Ishikawa (cell line): ENCODE measurements around the gene UGT1A8.

Experiments used
- CEBPB ChIP-seq: IDR thresholded peaks from 2 replicates; pipeline ENCODE4 v1.6.1; 2012
- CREB1 ChIP-seq: IDR thresholded peaks from 2 replicates; pipeline ENCODE4 v1.6.1; 2012; ENCODE audit warnings: low read depth
- EGR1 ChIP-seq: IDR thresholded peaks from 2 replicates; pipeline ENCODE4 v1.6.1; 2012
- EP300 ChIP-seq: IDR thresholded peaks from 2 replicates; pipeline ENCODE4 v1.6.1; 2012; ENCODE audit warnings: borderline replicate concordance
- FOXM1 ChIP-seq: IDR thresholded peaks from 2 replicates; pipeline ENCODE4 v1.6.1; 2012; ENCODE audit warnings: low read depth, borderline replicate concordance
- NFIC ChIP-seq: IDR thresholded peaks from 2 replicates; pipeline ENCODE4 v1.6.1; 2012
- RAD21 ChIP-seq: IDR thresholded peaks from 2 replicates; pipeline ENCODE4 v1.6.1; 2012; ENCODE audit warnings: low read depth
- REST ChIP-seq: IDR thresholded peaks from 2 replicates; pipeline ENCODE4 v1.6.1; 2012; ENCODE audit warnings: low read depth, mild to moderate bottlenecking
- TAF1 ChIP-seq: IDR thresholded peaks from 2 replicates; pipeline ENCODE4 v1.6.1; 2012; ENCODE audit warnings: low read depth, mild to moderate bottlenecking
- TCF12 ChIP-seq: IDR thresholded peaks from 2 replicates; pipeline ENCODE4 v1.6.1; 2012; ENCODE audit warnings: low read depth
- TEAD4 ChIP-seq: IDR thresholded peaks from 2 replicates; pipeline ENCODE4 v1.6.1; 2012
- USF1 ChIP-seq: IDR thresholded peaks from 2 replicates; pipeline ENCODE4 v1.6.1; 2012
- YY1 ChIP-seq: IDR thresholded peaks from 2 replicates; pipeline ENCODE4 v1.6.1; 2012; ENCODE audit warnings: low read depth
- ZBTB7A ChIP-seq: IDR thresholded peaks from 2 replicates; pipeline ENCODE4 v1.6.1; 2012; ENCODE audit warnings: low read depth
- TF ChIP-seq, protein P1 (sequence below): IDR thresholded peaks from 2 replicates; pipeline ENCODE4 v1.6.1; 2012

The UGT1A8 gene

DNA sequence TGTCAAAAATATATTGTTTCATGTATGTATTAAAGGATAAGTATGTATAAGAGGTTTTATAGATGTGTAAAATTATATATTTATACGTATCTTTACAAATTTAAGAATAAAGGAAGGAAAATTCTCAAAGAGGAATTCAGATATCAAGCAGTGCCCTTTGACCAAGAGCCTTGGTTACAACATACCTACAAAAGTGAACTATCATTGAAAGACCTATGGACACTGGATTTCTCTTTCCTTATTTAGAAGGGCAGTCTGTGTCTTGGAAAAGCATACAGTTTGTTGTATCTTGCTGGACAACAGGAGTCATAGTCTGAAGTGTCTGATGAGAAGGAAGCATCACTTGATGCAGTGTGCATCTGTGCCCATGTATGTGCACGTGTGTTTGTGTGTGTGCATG, 29.0 kb upstream of the UGT1A8 start:
- no peak for TF ChIP-seq RAD21
- TF ChIP-seq TAF1, result no peak
- no peak for TF ChIP-seq REST
- no peak for TF ChIP-seq USF1
- TF ChIP-seq, protein P1, sequence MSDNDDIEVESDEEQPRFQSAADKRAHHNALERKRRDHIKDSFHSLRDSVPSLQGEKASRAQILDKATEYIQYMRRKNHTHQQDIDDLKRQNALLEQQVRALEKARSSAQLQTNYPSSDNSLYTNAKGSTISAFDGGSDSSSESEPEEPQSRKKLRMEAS, result no peak
- no peak for TF ChIP-seq YY1
- no peak for TF ChIP-seq FOXM1
- TF ChIP-seq CEBPB, result no peak

DNA sequence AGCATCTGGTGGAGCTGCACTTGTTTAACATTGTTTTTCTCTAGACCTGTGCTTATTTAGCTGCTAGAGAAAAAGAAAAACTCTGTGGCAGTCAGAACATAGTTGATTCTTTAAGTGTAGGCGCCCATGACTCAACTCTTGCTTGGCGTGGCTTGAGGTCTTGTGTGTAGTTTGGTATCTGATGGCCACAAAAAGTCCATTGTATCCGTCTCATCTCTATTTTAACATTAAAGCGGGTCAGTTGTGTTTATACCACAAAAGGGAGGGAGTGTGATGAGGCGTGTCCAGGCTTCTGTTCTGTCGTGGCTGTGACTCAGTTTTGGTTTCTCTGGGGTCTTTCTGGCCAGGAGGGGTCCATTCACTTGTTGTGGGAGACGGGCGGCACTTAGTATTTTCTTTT, 24.2 kb upstream of the UGT1A8 start:
- TF ChIP-seq EP300, result no peak

DNA sequence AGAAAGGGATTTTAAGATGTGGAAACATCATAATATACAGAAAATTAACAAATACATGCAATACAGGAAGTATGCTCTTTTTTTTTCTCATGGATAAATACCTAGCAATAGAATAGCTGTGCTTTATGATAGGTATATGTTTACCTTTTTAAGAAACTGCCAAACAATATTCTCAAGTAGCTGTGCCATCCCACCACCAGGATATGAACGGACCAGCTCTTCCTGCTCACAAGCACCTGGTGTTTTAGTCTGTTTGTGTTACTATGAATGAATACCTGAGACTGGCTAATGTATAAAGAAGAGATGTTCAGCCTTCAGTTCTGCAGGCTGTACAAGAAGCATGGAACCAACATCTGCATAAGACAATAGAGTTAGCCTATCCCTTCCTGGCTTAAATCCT, 19.9 kb upstream of the UGT1A8 start:
- no peak for TF ChIP-seq USF1
- TF ChIP-seq, protein P1, result no peak
- no peak for TF ChIP-seq CREB1
- no peak for TF ChIP-seq EP300
- TF ChIP-seq FOXM1, result no peak
- no peak for TF ChIP-seq TAF1
- no peak for TF ChIP-seq TEAD4
- no peak for TF ChIP-seq REST
- TF ChIP-seq NFIC, result no peak
- no peak for TF ChIP-seq ZBTB7A
- TF ChIP-seq TCF12, result no peak
- TF ChIP-seq EGR1, result no peak
- TF ChIP-seq YY1, result no peak
- no peak for TF ChIP-seq RAD21
- no peak for TF ChIP-seq CEBPB

GRCh38 chr2:233598952-233599351, 18.5 kb upstream of the UGT1A8 start:
- no peak for TF ChIP-seq ZBTB7A
- no peak for TF ChIP-seq TCF12
- no peak for TF ChIP-seq EP300
- TF ChIP-seq EGR1, result no peak
- TF ChIP-seq YY1, result no peak
- TF ChIP-seq NFIC, result no peak
- TF ChIP-seq TEAD4, result no peak
- no peak for TF ChIP-seq FOXM1
- no peak for TF ChIP-seq RAD21
- no peak for TF ChIP-seq USF1
- TF ChIP-seq CEBPB, result no peak
- no peak for TF ChIP-seq TAF1
- TF ChIP-seq, protein P1, result no peak
- TF ChIP-seq REST, result no peak
- no peak for TF ChIP-seq CREB1

DNA sequence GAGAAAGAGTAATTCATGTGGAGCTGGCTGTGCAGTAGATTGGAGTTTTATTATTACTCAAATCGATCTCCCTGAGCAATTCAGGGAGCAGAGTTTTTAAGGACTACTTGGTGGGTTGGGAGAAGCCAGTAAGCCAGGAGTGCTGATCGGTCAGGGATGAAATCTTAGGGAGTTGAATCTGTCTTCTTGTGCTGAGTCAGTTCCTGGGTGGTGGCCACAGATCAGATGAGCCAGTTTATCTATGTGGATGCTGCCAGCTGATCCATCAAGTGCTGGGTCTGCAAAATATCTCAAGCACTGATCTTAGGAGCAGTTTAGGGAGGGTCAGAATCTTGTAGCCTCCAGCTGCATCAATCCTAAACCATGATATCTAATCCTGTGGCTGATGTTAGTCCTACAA, 17.0 kb upstream of the UGT1A8 start:
- no peak for TF ChIP-seq USF1
- TF ChIP-seq CREB1, result no peak
